Neural cell (in vitro differentiated cells): Measurements from ENCODE around the gene MIAT. TPM values are rescaled to one million over a fixed set of nuclear protein-coding genes. Genes with fewer than 3 reads are reported as not detected.
A peak's percentile ranks its signal among the peaks of the same experiment; 100 is the strongest.

ENCODE experiments used
- H2AFZ ChIP-seq: fragments of 200-600, 300-800 bp; sonication (generic), shearing (Covaris generic); 2 replicates; pipeline ENCODE4 v1.6.0; 2014; ENCODE audit warnings: low read depth, mild to moderate bottlenecking, antibody characterized with exemption, low read length, moderate library complexity
- H3F3A ChIP-seq: fragments of 200-600 bp; shearing (Covaris generic); 2 replicates; pipeline ENCODE4 v1.6.1; 2016; ENCODE audit warnings: mild to moderate bottlenecking, moderate library complexity, mixed read lengths, antibody characterized with exemption, low read length; ENCODE audit not compliant: insufficient read depth, poor library complexity, severe bottlenecking
- H3K27ac ChIP-seq: fragments of 200-600, 300-800 bp; sonication (generic), shearing (Covaris generic); 2 replicates; pipeline ENCODE4 v1.5.1; 2014; ENCODE audit warnings: mild to moderate bottlenecking, low read length, moderate library complexity
- H3K27me3 ChIP-seq: fragments of 300-800, 200-600 bp; sonication (generic), shearing (Covaris generic); 2 replicates; pipeline ENCODE4 v1.6.0; 2014; ENCODE audit warnings: mild to moderate bottlenecking, low read depth, low read length, moderate library complexity; ENCODE audit not compliant: insufficient read depth
- H3K36me3 ChIP-seq: fragments of 300-800, 200-600 bp; sonication (generic), shearing (Covaris generic); 2 replicates; pipeline ENCODE4 v1.5.1; 2014; ENCODE audit warnings: mild to moderate bottlenecking, antibody characterized with exemption, low read length, moderate library complexity; ENCODE audit not compliant: insufficient read depth
- H3K4me2 ChIP-seq: fragments of 300-800, 200-600 bp; sonication (generic), shearing (Covaris generic); 2 replicates; pipeline ENCODE4 v1.6.0; 2014; ENCODE audit warnings: mild to moderate bottlenecking, low read length
- H3K4me3 ChIP-seq: fragments of 300-800, 200-600 bp; sonication (generic), shearing (Covaris generic); 2 replicates; pipeline ENCODE4 v1.5.1; 2014; ENCODE audit warnings: mild to moderate bottlenecking, low read length, moderate library complexity
- H3K79me2 ChIP-seq: fragments of 200-600 bp; shearing (Covaris generic); replicated peaks from 2 replicates; pipeline ENCODE4 v1.6.0; 2014; ENCODE audit warnings: mild to moderate bottlenecking, low read length, moderate library complexity; ENCODE audit not compliant: insufficient read depth
- H3K9ac ChIP-seq: fragments of 300-800, 200-600 bp; sonication (generic), shearing (Covaris generic); 2 replicates; pipeline ENCODE4 v1.6.1; 2016; ENCODE audit warnings: mild to moderate bottlenecking, low read length, mixed read lengths
- H3K9me2 ChIP-seq: fragments of 200-600 bp; shearing (Covaris generic); 2 replicates; pipeline ENCODE4 v1.6.1; 2016; ENCODE audit warnings: mild to moderate bottlenecking, low read length, mixed read lengths; ENCODE audit not compliant: insufficient read depth
- H3K9me3 ChIP-seq: fragments of 200-600, 300-800 bp; sonication (generic), shearing (Covaris generic); 2 replicates; pipeline ENCODE4 v1.6.1; 2016; ENCODE audit warnings: mild to moderate bottlenecking, mixed run types, low read length, moderate library complexity, mixed read lengths
- H4K20me1 ChIP-seq: fragments of 200-600 bp; shearing (Covaris generic); 2 replicates; pipeline ENCODE4 v1.6.1; 2016; ENCODE audit warnings: mild to moderate bottlenecking, mixed run types; ENCODE audit not compliant: insufficient read depth
- EP300 ChIP-seq: fragments of 450-650 bp; conservative IDR thresholded peaks from 2 replicates; pipeline ENCODE4 v1.6.1; 2014; ENCODE audit warnings: antibody characterized with exemption, mild to moderate bottlenecking, moderate library complexity; ENCODE audit not compliant: poor library complexity, severe bottlenecking
- EZH2 ChIP-seq: fragments of 200-600, 300-800 bp; shearing (Covaris generic), sonication (generic); IDR thresholded peaks from 2 replicates; pipeline ENCODE4 v1.6.1; 2014; ENCODE audit warnings: antibody characterized with exemption, low read length, borderline replicate concordance, mild to moderate bottlenecking; ENCODE audit not compliant: insufficient read depth, poor library complexity, severe bottlenecking
- MXI1 ChIP-seq: fragments of 450-650 bp; conservative IDR thresholded peaks from 2 replicates; pipeline ENCODE4 v1.6.1; 2014; ENCODE audit warnings: antibody characterized with exemption, mild to moderate bottlenecking; ENCODE audit not compliant: poor library complexity, severe bottlenecking
- POLR2AphosphoS5 ChIP-seq: IDR thresholded peaks from 2 replicates; pipeline ENCODE4 v1.6.1; 2012
- RAD21 ChIP-seq: fragments of 450-650 bp; conservative IDR thresholded peaks from 2 replicates; pipeline ENCODE4 v1.6.1; 2014; ENCODE audit warnings: antibody characterized with exemption, mild to moderate bottlenecking, moderate library complexity
- SMC3 ChIP-seq: fragments of 450-650 bp; conservative IDR thresholded peaks from 2 replicates; pipeline ENCODE4 v1.6.1; 2014; ENCODE audit warnings: antibody characterized with exemption, mild to moderate bottlenecking, moderate library complexity; ENCODE audit not compliant: poor library complexity
- TAF1 ChIP-seq: IDR thresholded peaks from 2 replicates; pipeline ENCODE4 v1.6.1; 2012; ENCODE audit warnings: low read depth
- polyA plus RNA-seq: library from polyadenylated mRNA; depleted of rRNA; stranded (reverse); fragments of >200 nt; gene quantifications from 2 replicates; pipeline ENCODE4 v1.2.3, GENCODE V29; 2014
- TF ChIP-seq, protein P1 (sequence below): IDR thresholded peaks from 2 replicates; pipeline ENCODE4 v1.6.1; 2012; ENCODE audit warnings: borderline replicate concordance
- TF ChIP-seq, protein P2 (sequence below): fragments of 450-650 bp; IDR thresholded peaks from 2 replicates; pipeline ENCODE4 v1.5.1; 2014; ENCODE audit warnings: antibody characterized with exemption, mild to moderate bottlenecking, moderate library complexity; ENCODE audit not compliant: poor library complexity, severe bottlenecking

Gene MIAT
- polyA plus RNA-seq, 1 donor from 2014 or later, result 529 TPM

- H3K4me2 ChIP-seq, result no peak overlapping the region
- H3K27me3 ChIP-seq, result no peaks in the 10 kb centered on the region
- no peaks in the 10 kb centered on the region for H3K9me3 ChIP-seq
- H3K9ac ChIP-seq, result no peak overlapping the region
- no peak overlapping the region for H3K27ac ChIP-seq
- no peaks in the 10 kb centered on the region for H3K79me2 ChIP-seq
- H4K20me1 ChIP-seq, result no peaks in the 10 kb centered on the region
- no peak for TF ChIP-seq RAD21
- H2AFZ ChIP-seq, result peak overlapping the region; percentile 31
- no peaks in the 10 kb centered on the region for H3K9me2 ChIP-seq
- no peak overlapping the region for H3K4me3 ChIP-seq
- H3F3A ChIP-seq, result no peaks in the 10 kb centered on the region
- H3K36me3 ChIP-seq, result no peaks in the 10 kb centered on the region
Observed at GRCh38 chr22:26642465-26643417, 14.6 kb upstream of the MIAT start.

DNA sequence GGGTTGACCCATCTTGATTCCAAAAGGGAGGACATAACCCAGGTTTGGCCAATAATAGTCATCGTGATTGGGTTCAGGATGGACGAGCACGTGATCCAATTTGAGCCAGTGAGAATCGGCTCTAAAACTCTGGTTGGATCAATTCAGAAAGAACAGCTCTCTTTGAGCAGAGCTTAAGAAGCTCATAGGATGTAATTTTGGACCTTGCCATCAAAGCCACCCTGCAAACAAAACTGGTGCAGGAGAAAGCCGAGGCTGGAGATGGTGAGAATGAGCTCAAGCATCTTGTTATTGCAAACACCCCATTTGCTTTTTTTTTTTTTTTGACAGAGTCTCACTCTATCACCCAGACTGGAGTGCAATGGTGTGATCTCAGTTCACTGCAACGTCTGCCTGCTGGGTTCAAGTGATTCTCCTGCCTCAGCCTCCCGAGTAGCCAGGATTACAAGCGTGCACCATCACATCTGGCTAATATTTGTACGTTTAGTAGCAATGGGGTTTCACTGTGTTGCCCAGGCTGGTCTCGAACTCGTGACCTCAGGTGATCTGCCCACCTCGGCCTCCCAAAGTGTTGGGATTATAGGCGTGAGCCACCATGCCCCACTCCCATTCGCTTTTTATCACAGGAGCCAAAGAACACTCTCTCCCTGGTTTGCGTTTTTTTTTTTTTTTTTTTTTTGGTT lies 13.8 kb upstream of the MIAT start:
- no peaks in the 10 kb centered on the region for H3K27me3 ChIP-seq
- TF ChIP-seq EZH2 (no peak), SMC3 (no peak), RAD21 (no peak), EP300 (no peak), POLR2AphosphoS5 (no peak), MXI1 (no peak), TAF1 (no peak)
- TF ChIP-seq, protein P1, sequence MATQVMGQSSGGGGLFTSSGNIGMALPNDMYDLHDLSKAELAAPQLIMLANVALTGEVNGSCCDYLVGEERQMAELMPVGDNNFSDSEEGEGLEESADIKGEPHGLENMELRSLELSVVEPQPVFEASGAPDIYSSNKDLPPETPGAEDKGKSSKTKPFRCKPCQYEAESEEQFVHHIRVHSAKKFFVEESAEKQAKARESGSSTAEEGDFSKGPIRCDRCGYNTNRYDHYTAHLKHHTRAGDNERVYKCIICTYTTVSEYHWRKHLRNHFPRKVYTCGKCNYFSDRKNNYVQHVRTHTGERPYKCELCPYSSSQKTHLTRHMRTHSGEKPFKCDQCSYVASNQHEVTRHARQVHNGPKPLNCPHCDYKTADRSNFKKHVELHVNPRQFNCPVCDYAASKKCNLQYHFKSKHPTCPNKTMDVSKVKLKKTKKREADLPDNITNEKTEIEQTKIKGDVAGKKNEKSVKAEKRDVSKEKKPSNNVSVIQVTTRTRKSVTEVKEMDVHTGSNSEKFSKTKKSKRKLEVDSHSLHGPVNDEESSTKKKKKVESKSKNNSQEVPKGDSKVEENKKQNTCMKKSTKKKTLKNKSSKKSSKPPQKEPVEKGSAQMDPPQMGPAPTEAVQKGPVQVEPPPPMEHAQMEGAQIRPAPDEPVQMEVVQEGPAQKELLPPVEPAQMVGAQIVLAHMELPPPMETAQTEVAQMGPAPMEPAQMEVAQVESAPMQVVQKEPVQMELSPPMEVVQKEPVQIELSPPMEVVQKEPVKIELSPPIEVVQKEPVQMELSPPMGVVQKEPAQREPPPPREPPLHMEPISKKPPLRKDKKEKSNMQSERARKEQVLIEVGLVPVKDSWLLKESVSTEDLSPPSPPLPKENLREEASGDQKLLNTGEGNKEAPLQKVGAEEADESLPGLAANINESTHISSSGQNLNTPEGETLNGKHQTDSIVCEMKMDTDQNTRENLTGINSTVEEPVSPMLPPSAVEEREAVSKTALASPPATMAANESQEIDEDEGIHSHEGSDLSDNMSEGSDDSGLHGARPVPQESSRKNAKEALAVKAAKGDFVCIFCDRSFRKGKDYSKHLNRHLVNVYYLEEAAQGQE, result no peak
- TF ChIP-seq, protein P2, sequence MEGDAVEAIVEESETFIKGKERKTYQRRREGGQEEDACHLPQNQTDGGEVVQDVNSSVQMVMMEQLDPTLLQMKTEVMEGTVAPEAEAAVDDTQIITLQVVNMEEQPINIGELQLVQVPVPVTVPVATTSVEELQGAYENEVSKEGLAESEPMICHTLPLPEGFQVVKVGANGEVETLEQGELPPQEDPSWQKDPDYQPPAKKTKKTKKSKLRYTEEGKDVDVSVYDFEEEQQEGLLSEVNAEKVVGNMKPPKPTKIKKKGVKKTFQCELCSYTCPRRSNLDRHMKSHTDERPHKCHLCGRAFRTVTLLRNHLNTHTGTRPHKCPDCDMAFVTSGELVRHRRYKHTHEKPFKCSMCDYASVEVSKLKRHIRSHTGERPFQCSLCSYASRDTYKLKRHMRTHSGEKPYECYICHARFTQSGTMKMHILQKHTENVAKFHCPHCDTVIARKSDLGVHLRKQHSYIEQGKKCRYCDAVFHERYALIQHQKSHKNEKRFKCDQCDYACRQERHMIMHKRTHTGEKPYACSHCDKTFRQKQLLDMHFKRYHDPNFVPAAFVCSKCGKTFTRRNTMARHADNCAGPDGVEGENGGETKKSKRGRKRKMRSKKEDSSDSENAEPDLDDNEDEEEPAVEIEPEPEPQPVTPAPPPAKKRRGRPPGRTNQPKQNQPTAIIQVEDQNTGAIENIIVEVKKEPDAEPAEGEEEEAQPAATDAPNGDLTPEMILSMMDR, result no peak

More for the DNA sequence above, 13.8 kb upstream of the MIAT start:
- Histone ChIP-seq H3K4me2 (no peak overlapping the region), H2AFZ (no peak overlapping the region), H3K9me2 (no peaks in the 10 kb centered on the region), H3K9ac (no peak overlapping the region), H3F3A (no peaks in the 10 kb centered on the region), H3K36me3 (no peaks in the 10 kb centered on the region), H3K9me3 (no peaks in the 10 kb centered on the region), H3K4me3 (no peak overlapping the region), H3K27ac (no peak overlapping the region), H3K79me2 (no peaks in the 10 kb centered on the region), H4K20me1 (no peaks in the 10 kb centered on the region)
